ENCODE data around the gene ZC3HAV1.
"Not testable (repeated sequence)": the region's sequence is repeated elsewhere in the genome, so short reads cannot be mapped to it uniquely, and the experiment has no call there.

ZC3HAV1 gene

GRCh38 chr7:139112741-139113250, 3.3 kb upstream of the ZC3HAV1 start:
- DNase-seq (ENCODE audit: low read depth in 2 of 2, low spot score in 1 of 2): no peak

- no peak for DNase-seq (ENCODE audit: low read depth in 2 of 2, low spot score in 1 of 2)
Observed at GRCh38 chr7:139112316-139112715, 2.8 kb upstream of the ZC3HAV1 start.

GRCh38 chr7:139111811-139112301, 2.3 kb upstream of the ZC3HAV1 start:
- DNase-seq (ENCODE audit: low read depth in 2 of 2, low spot score in 1 of 2): no peak

- DNase-seq (ENCODE audit: low read depth in 2 of 2, low spot score in 1 of 2): no peak
Observed at GRCh38 chr7:139111147-139111546, 1.6 kb upstream of the ZC3HAV1 start.

- no peak for DNase-seq (ENCODE audit: low read depth in 2 of 2, low spot score in 1 of 2)
Observed at GRCh38 chr7:139109983-139110411, 477 bp upstream of the ZC3HAV1 start.

- no peak for DNase-seq (ENCODE audit: low read depth in 2 of 2, low spot score in 1 of 2)
Observed at GRCh38 chr7:139108266-139109187, 993 bp downstream of the ZC3HAV1 start.

GRCh38 chr7:139106959-139107358, 2.6 kb downstream of the ZC3HAV1 start:
- DNase-seq (ENCODE audit: low read depth in 2 of 2, low spot score in 1 of 2): no peak

- not testable (repeated sequence) for DNase-seq (ENCODE audit: low read depth in 2 of 2, low spot score in 1 of 2)
Observed at GRCh38 chr7:139106227-139106626, 3.3 kb downstream of the ZC3HAV1 start.

- DNase-seq (ENCODE audit: low read depth in 2 of 2, low spot score in 1 of 2): no peak
Observed at GRCh38 chr7:139105484-139105883, 4.0 kb downstream of the ZC3HAV1 start.

GRCh38 chr7:139104091-139104450, 5.4 kb downstream of the ZC3HAV1 start:
- no peak for DNase-seq (ENCODE audit: low read depth in 2 of 2, low spot score in 1 of 2)

GRCh38 chr7:139103057-139103815, 6.3 kb downstream of the ZC3HAV1 start:
- DNase-seq (ENCODE audit: low read depth in 2 of 2, low spot score in 1 of 2): no peak

- DNase-seq (ENCODE audit: low read depth in 2 of 2, low spot score in 1 of 2): not testable (repeated sequence)
Observed at GRCh38 chr7:139101637-139102158, 7.8 kb downstream of the ZC3HAV1 start.

GRCh38 chr7:139099172-139099947, 10.2 kb downstream of the ZC3HAV1 start:
- DNase-seq (ENCODE audit: low read depth in 2 of 2, low spot score in 1 of 2): no peak

- peak; percentile 41 to 61 for DNase-seq (ENCODE audit: low read depth in 2 of 2, low spot score in 1 of 2)
Observed at GRCh38 chr7:139095194-139095659, 14.3 kb downstream of the ZC3HAV1 start.

GRCh38 chr7:139094596-139094995, 14.9 kb downstream of the ZC3HAV1 start:
- no peak for DNase-seq (ENCODE audit: low read depth in 2 of 2, low spot score in 1 of 2)

- no peak for DNase-seq (ENCODE audit: low read depth in 2 of 2, low spot score in 1 of 2)
Observed at GRCh38 chr7:139094030-139094429, 15.5 kb downstream of the ZC3HAV1 start.

- DNase-seq (ENCODE audit: low read depth in 2 of 2, low spot score in 1 of 2): not testable (repeated sequence)
Observed at GRCh38 chr7:139093512-139093911, 16.0 kb downstream of the ZC3HAV1 start.

GRCh38 chr7:139092090-139092796, 17.3 kb downstream of the ZC3HAV1 start:
- no peak for DNase-seq (ENCODE audit: low read depth in 2 of 2, low spot score in 1 of 2)

- no peak for DNase-seq (ENCODE audit: low read depth in 2 of 2, low spot score in 1 of 2)
Observed at GRCh38 chr7:139091677-139091996, 17.9 kb downstream of the ZC3HAV1 start.

- DNase-seq (ENCODE audit: low read depth in 2 of 2, low spot score in 1 of 2): no peak
Observed at GRCh38 chr7:139089118-139089517, 20.4 kb downstream of the ZC3HAV1 start.

All from stimulated activated CD8-positive, alpha-beta memory T cell treated with anti-CD3 and anti-CD28 coated beads, Interleukin-4, amount 100 ng/mL, for 1 hour (primary cell).